ENCODE measurements around the gene CNIH3. TPM values are rescaled to one million over a fixed set of nuclear protein-coding genes. Genes with fewer than 3 reads are reported as not detected.

CNIH3 gene
- total RNA-seq, 1 experiment from 2014 or later = 1.8 TPM

DNA sequence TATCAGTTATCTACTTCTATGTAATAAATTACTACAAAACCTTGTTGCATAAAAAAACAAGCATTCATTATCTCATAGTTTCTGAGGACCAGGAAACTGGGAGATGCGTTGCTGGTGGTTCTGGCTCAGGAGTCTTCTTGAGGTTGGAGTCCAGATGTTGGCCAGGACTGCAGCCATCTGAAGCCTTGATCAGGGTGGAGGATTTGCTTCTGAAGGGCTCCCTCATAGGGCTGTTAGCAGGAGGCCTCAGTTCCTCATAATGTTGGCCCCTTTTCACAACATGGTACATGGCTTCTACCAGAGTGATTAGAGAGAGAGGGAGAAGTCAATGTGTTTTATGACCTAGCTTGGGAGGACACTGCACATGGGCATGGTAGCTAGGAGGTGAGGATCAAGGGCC lies 137.4 kb downstream of the CNIH3 start:
- H3K36me3 ChIP-seq (ENCODE audit: control insufficient read depth in 1 of 2, insufficient read depth in 2 of 2, low read length in 2 of 2) = no peaks in the 10 kb centered on the region
- H3K79me2 ChIP-seq (ENCODE audit: insufficient read depth, low read length) = no peaks in the 10 kb centered on the region
- ATAC-seq (no peak), DNase-seq (ENCODE audit: low read depth, low spot score) (no peak)
- H4K20me1 ChIP-seq (ENCODE audit: insufficient read depth) = no peaks in the 10 kb centered on the region
- H3K9ac ChIP-seq (ENCODE audit: low read length) = no peak overlapping the region
- H3K4me2 ChIP-seq (ENCODE audit: low read length) = no peak overlapping the region
- H3K9me2 ChIP-seq (ENCODE audit: insufficient read depth) = no peaks in the 10 kb centered on the region
- ChIA-PET RAD21 (ENCODE audit: low non-redundant PET in 1 of 2, low total read pairs in 2 of 2, uncharacterized antibody in 2 of 2, unreplicated experiment in 2 of 2) (no interaction called here), CTCF (interaction anchor here (0.7 kb wide), 1 partner anchor 15 kb away, joined by 3 read pairs; no protein-coding TSS in a partner anchor), POLR2A (no interaction called here)
- intact Hi-C loops (cut with micrococcal nuclease) = no loop called here
- no peak overlapping the region for H2AFZ ChIP-seq (ENCODE audit: low read depth, low read length, poor library complexity, severe bottlenecking)
- H3K27ac ChIP-seq (ENCODE audit: low read depth, low read length) = no peak overlapping the region
- TF ChIP-seq EGR1 (IDR thresholded peaks at IDR 0.05; ENCODE audit: low read depth) (no peak), RAD21 (IDR thresholded peaks at IDR 0.05; ENCODE audit: low read depth) (no peak), EZH2 (IDR thresholded peaks at IDR 0.05) (no peak), ZBTB33 (IDR thresholded peaks at IDR 0.05; ENCODE audit: extremely low read depth, insufficient replicate concordance, low read length) (no peak), ZNF274 (IDR thresholded peaks at IDR 0.05; ENCODE audit: low read depth, low read length) (no peak), FOSL1 (IDR thresholded peaks at IDR 0.05; ENCODE audit: low read depth) (no peak), YY1 (IDR thresholded peaks at IDR 0.05; ENCODE audit: extremely low read depth, insufficient replicate concordance, low read depth, low read length) (no peak), REST (IDR thresholded peaks at IDR 0.05; ENCODE audit: low read depth) (no peak), ELF1 (IDR thresholded peaks at IDR 0.05; ENCODE audit: borderline replicate concordance, low read depth) (no peak), POLR2A (IDR thresholded peaks at IDR 0.05; ENCODE audit: borderline replicate concordance, extremely low read depth, insufficient read depth, insufficient read length) (no peak), ZFX (IDR thresholded peaks at IDR 0.05) (no peak), JUND (IDR thresholded peaks at IDR 0.05) (no peak), EZH2phosphoT487 (IDR thresholded peaks at IDR 0.05; ENCODE audit: borderline replicate concordance) (no peak), TCF7L2 (IDR thresholded peaks at IDR 0.05; ENCODE audit: borderline replicate concordance, extremely low read depth, insufficient read depth, insufficient read length) (no peak)
- TF ChIP-seq, protein P1, sequence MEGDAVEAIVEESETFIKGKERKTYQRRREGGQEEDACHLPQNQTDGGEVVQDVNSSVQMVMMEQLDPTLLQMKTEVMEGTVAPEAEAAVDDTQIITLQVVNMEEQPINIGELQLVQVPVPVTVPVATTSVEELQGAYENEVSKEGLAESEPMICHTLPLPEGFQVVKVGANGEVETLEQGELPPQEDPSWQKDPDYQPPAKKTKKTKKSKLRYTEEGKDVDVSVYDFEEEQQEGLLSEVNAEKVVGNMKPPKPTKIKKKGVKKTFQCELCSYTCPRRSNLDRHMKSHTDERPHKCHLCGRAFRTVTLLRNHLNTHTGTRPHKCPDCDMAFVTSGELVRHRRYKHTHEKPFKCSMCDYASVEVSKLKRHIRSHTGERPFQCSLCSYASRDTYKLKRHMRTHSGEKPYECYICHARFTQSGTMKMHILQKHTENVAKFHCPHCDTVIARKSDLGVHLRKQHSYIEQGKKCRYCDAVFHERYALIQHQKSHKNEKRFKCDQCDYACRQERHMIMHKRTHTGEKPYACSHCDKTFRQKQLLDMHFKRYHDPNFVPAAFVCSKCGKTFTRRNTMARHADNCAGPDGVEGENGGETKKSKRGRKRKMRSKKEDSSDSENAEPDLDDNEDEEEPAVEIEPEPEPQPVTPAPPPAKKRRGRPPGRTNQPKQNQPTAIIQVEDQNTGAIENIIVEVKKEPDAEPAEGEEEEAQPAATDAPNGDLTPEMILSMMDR (IDR thresholded peaks at IDR 0.05 in 2 of 3, conservative IDR thresholded peaks at IDR 0.05 in 1 of 3; ENCODE audit: borderline replicate concordance in 1 of 3, insufficient read depth in 1 of 3, low read depth in 2 of 3, low read length in 2 of 3) = no peak
- TF ChIP-seq, protein P2, sequence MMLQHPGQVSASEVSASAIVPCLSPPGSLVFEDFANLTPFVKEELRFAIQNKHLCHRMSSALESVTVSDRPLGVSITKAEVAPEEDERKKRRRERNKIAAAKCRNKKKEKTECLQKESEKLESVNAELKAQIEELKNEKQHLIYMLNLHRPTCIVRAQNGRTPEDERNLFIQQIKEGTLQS (IDR thresholded peaks at IDR 0.05) = no peak
- no peak overlapping the region for H3K4me3 ChIP-seq (replicated peaks in 1 of 2; ENCODE audit: low read depth in 1 of 2, low read length in 2 of 2)
- H3K4me1 ChIP-seq (ENCODE audit: control insufficient read depth in 1 of 2, insufficient read depth in 2 of 2, low read length in 2 of 2) = no peaks in the 10 kb centered on the region
- BruUV-seq (replicated peaks) = no TSS peak
- no peaks in the 10 kb centered on the region; the same call in 1 of the 2 replicates for H3K27me3 ChIP-seq (ENCODE audit: insufficient read depth, low read length)
- peaks cover 0 to 2% of the 10 kb centered on the region in 2 experiments; a peak in 1 of 4 replicates for H3K9me3 ChIP-seq (ENCODE audit: control insufficient read depth in 1 of 2, insufficient read depth in 1 of 2, low read depth in 1 of 2, low read length in 2 of 2)

Data from HCT116 (cell line).